H1 (cell line): ENCODE measurements around the gene RBM34. TPM values are rescaled to one million over a fixed set of nuclear protein-coding genes. Genes with fewer than 3 reads are reported as not detected.

ENCODE experiments used
- BRCA1 ChIP-seq: IDR thresholded peaks from 2 replicates; pipeline ENCODE4 v1.6.1; 2012; ENCODE audit warnings: low read depth, low read length, improper control_type of control experiment
- CHD2 ChIP-seq: IDR thresholded peaks from 2 replicates; pipeline ENCODE4 v1.6.1; 2012; ENCODE audit warnings: low read length, improper control_type of control experiment
- CREB1 ChIP-seq: IDR thresholded peaks from 2 replicates; pipeline ENCODE4 v1.6.1; 2012; ENCODE audit warnings: inconsistent platforms
- CTBP2 ChIP-seq: IDR thresholded peaks from 2 replicates; pipeline ENCODE4 v1.7.0; 2011; ENCODE audit warnings: borderline replicate concordance, mild to moderate bottlenecking, moderate library complexity, mixed read lengths, low read length; ENCODE audit not compliant: insufficient read depth, insufficient read length
- EGR1 ChIP-seq: IDR thresholded peaks from 2 replicates; pipeline ENCODE4 v1.6.1; 2011; ENCODE audit warnings: low read depth, low read length, borderline replicate concordance
- EZH2 ChIP-seq: fragments of 200-600 bp; sonication (generic); IDR thresholded peaks from 2 replicates; pipeline ENCODE4 v1.7.1; 2012; ENCODE audit warnings: low read depth, mild to moderate bottlenecking, moderate library complexity, low read length, inconsistent platforms; ENCODE audit not compliant: severe bottlenecking
- JUN ChIP-seq: IDR thresholded peaks from 2 replicates; pipeline ENCODE4 v1.6.1; 2011; ENCODE audit warnings: low read depth, mild to moderate bottlenecking, improper control_type of control experiment, low read length
- KDM1A ChIP-seq: fragments of 200-600, 300-600 bp; sonication (generic); IDR thresholded peaks from 2 replicates; pipeline ENCODE4 v1.7.1; 2016; ENCODE audit warnings: mild to moderate bottlenecking, low read length, borderline replicate concordance
- NANOG ChIP-seq: IDR thresholded peaks from 2 replicates; pipeline ENCODE4 v1.6.1; 2011; ENCODE audit warnings: low read length, low read depth, mild to moderate bottlenecking, inconsistent platforms; ENCODE audit not compliant: insufficient read depth, poor library complexity, severe bottlenecking
- PHF8 ChIP-seq: fragments of 200-600 bp; sonication (generic); conservative IDR thresholded peaks from 2 replicates; pipeline ENCODE4 v1.7.1; 2012; ENCODE audit warnings: low read depth, mild to moderate bottlenecking, inconsistent platforms, low read length, moderate library complexity
- POLR2A ChIP-seq, 2 experiments: IDR thresholded peaks; 1 replicate in 1 of 2; 2 replicates in 1 of 2; pipeline ENCODE4 v1.6.1; 2011; ENCODE audit warnings: low read depth in 2 of 2, low read length in 2 of 2, mild to moderate bottlenecking in 2 of 2; ENCODE audit errors: control extremely low read depth in 1 of 2
- POLR2AphosphoS5 ChIP-seq: IDR thresholded peaks from 2 replicates; pipeline ENCODE4 v1.6.1; 2011; ENCODE audit warnings: low read depth, low read length
- RAD21 ChIP-seq, 2 experiments: IDR thresholded peaks in 1 of 2; conservative IDR thresholded peaks in 1 of 2; 2 replicates each; pipeline ENCODE4 v1.6.1; 2011; ENCODE audit warnings: low read depth in 2 of 2, low read length in 2 of 2, improper control_type of control experiment in 1 of 2, inconsistent platforms in 1 of 2, mild to moderate bottlenecking in 1 of 2, moderate library complexity in 1 of 2
- RBBP5 ChIP-seq: IDR thresholded peaks from 2 replicates; pipeline ENCODE4 v1.7.1; 2012; ENCODE audit warnings: low read depth, mild to moderate bottlenecking, inconsistent platforms, low read length, moderate library complexity, borderline replicate concordance
- RNF2 ChIP-seq: fragments of 200-900, 300-1000 bp; sonication (generic); IDR thresholded peaks from 2 replicates; pipeline ENCODE4 v1.7.1; 2016; ENCODE audit warnings: borderline replicate concordance, low read depth, mild to moderate bottlenecking, antibody characterized with exemption, low read length; ENCODE audit not compliant: poor library complexity, severe bottlenecking; ENCODE audit errors: missing control alignments
- RXRA ChIP-seq: IDR thresholded peaks from 2 replicates; pipeline ENCODE4 v1.6.1; 2011; ENCODE audit warnings: low read depth, mild to moderate bottlenecking, low read length, moderate library complexity; ENCODE audit not compliant: insufficient read depth
- SAP30 ChIP-seq: fragments of 300-600 bp; sonication (generic); IDR thresholded peaks from 2 replicates; pipeline ENCODE4 v1.7.1; 2012; ENCODE audit warnings: low read length, moderate library complexity, mild to moderate bottlenecking, inconsistent platforms; ENCODE audit not compliant: insufficient read depth, insufficient replicate concordance
- SIRT6 ChIP-seq: IDR thresholded peaks from one replicate; pipeline ENCODE4 v1.7.1; 2012; ENCODE audit warnings: low read length, inconsistent platforms
- SIX5 ChIP-seq: IDR thresholded peaks from 2 replicates; pipeline ENCODE4 v1.6.1; 2011; ENCODE audit warnings: mild to moderate bottlenecking, low read depth, low read length
- SP1 ChIP-seq: IDR thresholded peaks from 2 replicates; pipeline ENCODE4 v1.6.1; 2011; ENCODE audit warnings: low read depth, low read length
- SUZ12 ChIP-seq: fragments of 200-600 bp; sonication (generic); IDR thresholded peaks from 2 replicates; pipeline ENCODE4 v1.6.1; 2012; ENCODE audit warnings: mild to moderate bottlenecking, inconsistent platforms, low read length, moderate library complexity, mixed read lengths
- TBP ChIP-seq: IDR thresholded peaks from 2 replicates; pipeline ENCODE4 v1.6.1; 2011; ENCODE audit warnings: low read depth, low read length, improper control_type of control experiment
- TCF12 ChIP-seq: IDR thresholded peaks from 2 replicates; pipeline ENCODE4 v1.6.1; 2011; ENCODE audit warnings: low read depth, mild to moderate bottlenecking, low read length
- TEAD4 ChIP-seq: IDR thresholded peaks from 2 replicates; pipeline ENCODE4 v1.6.1; 2012; ENCODE audit warnings: low read depth, low read length, inconsistent platforms, mixed read lengths
- polyA plus RNA-seq, 7 experiments: library from polyadenylated mRNA; depleted of rRNA in 3 of 7; stranded (reverse) in 5 of 7; unstranded in 2 of 7; fragments of >200 nt in 5 of 7; fragments of 200-250 nt in 2 of 7; gene quantifications; 1 replicate in 5 of 7; 2 replicates in 1 of 7; 4 replicates in 1 of 7; pipeline versions ENCODE4 v1.2.1 to v1.2.3, GENCODE V29; 2011 to 2013; ENCODE audit warnings: missing spikeins in 2 of 7, mixed read lengths in 2 of 7
- total RNA-seq: library from RNA; stranded (reverse); fragmentation: NEBNext Ultra II Directional; extraction: Animal tissue kit (Norgen Biotek cat#: 25700); gene quantifications from 2 replicates; pipeline ENCODE4 v1.2.1, GENCODE V29; 2021

RBM34 gene
- total and polyA plus RNA-seq, 2 of the 8 experiments (the other 6 are each of a cell fraction or from before 2014, with no cell fraction given), result 18.8 to 108 TPM

DNA sequence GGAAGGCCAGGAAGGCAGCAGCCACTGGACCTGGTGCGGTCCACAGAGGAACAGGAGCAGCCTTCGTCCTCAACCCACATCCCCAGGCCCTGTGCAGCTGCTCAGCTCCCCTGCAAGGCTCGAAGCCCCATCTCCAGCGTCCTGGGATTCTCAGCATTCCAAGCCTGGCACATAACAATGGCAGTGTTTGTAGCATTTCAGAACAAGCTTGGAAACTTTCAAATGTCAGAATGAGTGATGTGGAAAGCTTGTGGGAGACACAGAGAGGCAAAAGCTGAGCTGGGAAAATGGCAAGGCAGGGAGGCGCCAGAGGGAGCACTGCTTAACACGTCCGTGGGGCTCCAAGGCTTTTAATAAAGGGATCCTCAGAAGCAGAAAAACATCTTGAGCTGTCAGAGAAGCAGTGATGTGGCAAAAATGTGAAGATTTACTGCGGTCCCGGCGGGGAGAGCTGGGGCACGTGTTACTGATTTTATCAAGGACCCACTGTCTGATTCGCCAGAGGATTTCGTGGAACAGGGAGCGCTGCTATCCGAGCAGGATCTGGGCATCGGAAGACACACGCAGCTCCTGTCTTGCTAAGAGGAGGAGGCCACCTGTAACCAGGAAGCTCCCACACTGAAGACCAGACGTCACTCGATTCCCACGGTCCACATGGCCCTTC, 70.5 kb downstream of the RBM34 start (continued):
- TF ChIP-seq SIRT6 (no peak), RAD21 (IDR thresholded peaks at IDR 0.05 in 1 of 2, conservative IDR thresholded peaks at IDR 0.05 in 1 of 2; ENCODE audit: low read depth in 2 of 2, low read length in 2 of 2) (peak in 1 of 2 experiments; percentile 13; a peak in 2 of 4 replicates), POLR2A (IDR thresholded peaks at IDR 0.05; ENCODE audit: control extremely low read depth in 1 of 2, low read depth in 2 of 2, low read length in 2 of 2) (peak in 1 of 2 experiments; percentile 56; a peak in 1 of 3 replicates), PHF8 (no peak), RBBP5 (no peak), CTBP2 (peak; percentile 75), POLR2AphosphoS5 (peak; percentile 59; the same call in 1 of the 2 replicates), TCF12 (peak; percentile 92), TBP (peak; percentile 49; the same call in 1 of the 2 replicates), RXRA (no peak), NANOG (no peak), SAP30 (peak; percentile 50), CREB1 (no peak), KDM1A (no peak), SP1 (peak; percentile 60; the same call in 1 of the 2 replicates), BRCA1 (no peak), SIX5 (no peak), EGR1 (no peak), JUN (no peak), EZH2 (no peak), CHD2 (no peak), RNF2 (no peak), SUZ12 (no peak), TEAD4 (peak; percentile 99)
